Thyroid gland (tissue), 4 donors: ENCODE measurements around the gene OVAAL. TPM values are rescaled to one million over a fixed set of nuclear protein-coding genes. Genes with fewer than 3 reads are reported as not detected.

Experiments
- DNase-seq, 2 donors: peaks; one replicate each; pipeline ENCODE4 v3.0.0-alpha.2; 2019
- H3K27ac ChIP-seq, 3 donors: fragments of 200-600 bp; sonication (generic); 1 replicate in 2 of 3; 2 replicates in 1 of 3; pipeline ENCODE4 v1.5.1; 2016 to 2019; ENCODE audit warnings: mild to moderate bottlenecking in 1 of 3, moderate library complexity in 1 of 3
- H3K27me3 ChIP-seq: fragments of 200-600 bp; sonication (generic); one replicate; pipeline ENCODE4 v1.5.1; 2019
- H3K36me3 ChIP-seq, 2 donors: fragments of 200-600 bp; sonication (generic); one replicate each; pipeline ENCODE4 v1.5.1; 2016 to 2019
- H3K4me1 ChIP-seq, 2 donors: fragments of 200-600 bp; sonication (generic); one replicate each; pipeline ENCODE4 v1.5.1; 2017 to 2019
- H3K4me3 ChIP-seq, 3 donors: fragments of 200-600 bp; sonication (generic); replicated peaks in 1 of 3; 1 replicate in 2 of 3; 2 replicates in 1 of 3; pipeline ENCODE4 v1.5.1; 2016; ENCODE audit warnings: mild to moderate bottlenecking in 1 of 3
- H3K9me3 ChIP-seq: fragments of 200-600 bp; sonication (generic); one replicate; pipeline ENCODE4 v1.5.1; 2017
- CTCF ChIP-seq, 6 experiments: fragments of 200-600 bp in 3 of 6; fragments of 450-650 bp in 3 of 6; sonication (generic) in 3 of 6; IDR thresholded peaks; one replicate each; pipeline ENCODE4 v1.5.1; 2016 to 2019; ENCODE audit warnings: antibody characterized with exemption in 6 of 6, mild to moderate bottlenecking in 2 of 6, inconsistent platforms in 1 of 6, moderate library complexity in 1 of 6
- POLR2A ChIP-seq, 2 donors: fragments of 450-650 bp; IDR thresholded peaks; one replicate each; pipeline ENCODE4 v1.6.1; 2017; ENCODE audit warnings: antibody characterized with exemption in 2 of 2, mild to moderate bottlenecking in 2 of 2, moderate library complexity in 1 of 2
- WGBS, 2 donors: methylation state at CpG; one replicate each; pipeline ENCODE4 v1.1.5; 2017; 5-methylcytosine and 5-hydroxymethylcytosine counted together
- intact Hi-C: fragments of 100-400 bp; cut with DNase I; formaldehyde crosslinking; loops from one replicate; pipeline ENCODE4 v1.15.1; 2023
- total RNA-seq, 4 donors: library from RNA; depleted of rRNA; stranded (reverse); fragments of >200 nt; gene quantifications; one replicate each; pipeline ENCODE4 v1.2.3, GENCODE V29; 2016

OVAAL gene
- total RNA-seq, 4 donors from 2014 or later, result not detected

- H3K36me3 ChIP-seq, result no peaks in the 10 kb centered on the region
- DNase-seq, result no peak
- no peaks in the 10 kb centered on the region for H3K27me3 ChIP-seq
- WGBS, 2 donors, result 83 to 89% methylated on average over 2 of the region's 2 CpGs
- H3K27ac ChIP-seq, result no peak overlapping the region
- no peak overlapping the region for H3K4me3 ChIP-seq
- intact Hi-C loops, result no loop called here
- H3K9me3 ChIP-seq, result no peaks in the 10 kb centered on the region
- no peak for TF ChIP-seq POLR2A (IDR thresholded peaks at IDR 0.05)
- no peak for TF ChIP-seq CTCF (IDR thresholded peaks at IDR 0.05)
- no peaks in the 10 kb centered on the region for H3K4me1 ChIP-seq
Observed at GRCh38 chr1:180603850-180604226, 45.1 kb downstream of the OVAAL start.

- intact Hi-C loops, result no loop called here
- 83 to 85% methylated on average over 2 of the region's 2 CpGs for WGBS, 2 donors
- DNase-seq, result no peak
- no peak for TF ChIP-seq POLR2A (IDR thresholded peaks at IDR 0.05)
- TF ChIP-seq CTCF (IDR thresholded peaks at IDR 0.05), result no peak
- Histone ChIP-seq H3K9me3 (no peaks in the 10 kb centered on the region), H3K27ac (no peak overlapping the region), H3K4me3 (no peak overlapping the region), H3K36me3 (no peaks in the 10 kb centered on the region), H3K4me1 (no peaks in the 10 kb centered on the region), H3K27me3 (no peaks in the 10 kb centered on the region)
Observed at GRCh38 chr1:180606155-180606554, 47.4 kb downstream of the OVAAL start.

GRCh38 chr1:180609643-180610555 lies 51.1 kb downstream of the OVAAL start:
- DNase-seq, result no peak
- H3K27ac ChIP-seq, result no peak overlapping the region
- H3K4me3 ChIP-seq, result no peak overlapping the region
- peaks cover 4% of the 10 kb centered on the region in 2 donors for H3K4me1 ChIP-seq
- no peaks in the 10 kb centered on the region for H3K27me3 ChIP-seq
- intact Hi-C loops, result no loop called here
- no peaks in the 10 kb centered on the region for H3K9me3 ChIP-seq
- H3K36me3 ChIP-seq, result no peaks in the 10 kb centered on the region
- 79 to 81% methylated on average over 7 of the region's 7 CpGs for WGBS, 2 donors
- TF ChIP-seq POLR2A (IDR thresholded peaks at IDR 0.05) (no peak), CTCF (IDR thresholded peaks at IDR 0.05) (no peak)

GRCh38 chr1:180610556-180611015 lies 51.8 kb downstream of the OVAAL start:
- 72 to 81% methylated on average over 3 of the region's 3 CpGs for WGBS, 2 donors
- H3K4me1 ChIP-seq, result peaks cover 4 to 11% of the 10 kb centered on the region in 2 donors
- no peak overlapping the region for H3K4me3 ChIP-seq
- intact Hi-C loops, result no loop called here
- H3K27ac ChIP-seq, result no peak overlapping the region
- H3K27me3 ChIP-seq, result no peaks in the 10 kb centered on the region
- TF ChIP-seq CTCF (IDR thresholded peaks at IDR 0.05), result no peak
- TF ChIP-seq POLR2A (IDR thresholded peaks at IDR 0.05), result no peak
- H3K9me3 ChIP-seq, result no peaks in the 10 kb centered on the region
- DNase-seq, result no peak
- no peaks in the 10 kb centered on the region for H3K36me3 ChIP-seq
